SK-N-SH (cell line): ENCODE measurements around the gene GTF2I. TPM values are rescaled to one million over a fixed set of nuclear protein-coding genes. Genes with fewer than 3 reads are reported as not detected.

ENCODE experiments used
- CTCF ChIA-PET: fragments of 300-600, 350-600 bp; formaldehyde crosslinking; extraction: SDS; loops from one replicate; lab custom pipeline; 2021; lab: Yijun Ruan, JAX
- POLR2A ChIA-PET: fragments of 350-600 bp; sonication (Branson Sonifier 250); formaldehyde crosslinking; extraction: SDS; loops from one replicate; lab custom pipeline; 2020; ENCODE audit warnings: antibody characterized with exemption, inconsistent platforms; lab: Yijun Ruan, JAX
- DNase-seq: peaks from one replicate; pipeline ENCODE4 v3.0.0; 2012
- H2AFZ ChIP-seq: fragments of 200-600 bp; sonication (generic); 2 replicates; pipeline ENCODE4 v1.8.1; 2016; ENCODE audit warnings: antibody characterized with exemption, mild to moderate bottlenecking, low read depth
- H3F3A ChIP-seq: fragments of 200-600 bp; sonication (generic); replicated peaks from 2 replicates; pipeline ENCODE3; 2016; ENCODE audit warnings: antibody characterized with exemption, mild to moderate bottlenecking; ENCODE audit not compliant: insufficient read depth
- H3K27ac ChIP-seq, 2 experiments: fragments of 200-500 bp in 1 of 2; fragments of 200-600 bp in 1 of 2; sonication (Bioruptor generic) in 1 of 2; sonication (generic), shearing (Covaris generic) in 1 of 2; 2 replicates each; pipeline versions ENCODE4 v1.5.1 to v1.6.1; 2014 to 2016; ENCODE audit warnings: low read depth in 2 of 2, inconsistent platforms in 1 of 2, low read length in 1 of 2, mild to moderate bottlenecking in 1 of 2, mixed read lengths in 1 of 2
- H3K27me3 ChIP-seq: fragments of 200-600 bp; sonication (generic), shearing (Covaris generic); 2 replicates; pipeline ENCODE4 v1.6.1; 2016; ENCODE audit warnings: mixed run types; ENCODE audit not compliant: insufficient read depth
- H3K36me3 ChIP-seq, 2 experiments: fragments of 200-500 bp in 1 of 2; fragments of 200-600 bp in 1 of 2; sonication (Bioruptor generic) in 1 of 2; sonication (generic) in 1 of 2; replicated peaks in 1 of 2; 2 replicates each; pipeline versions ENCODE3 to v1.5.1; 2014 to 2016; ENCODE audit warnings: low read length in 1 of 2, mild to moderate bottlenecking in 1 of 2; ENCODE audit not compliant: insufficient read depth in 2 of 2, control insufficient read depth in 1 of 2
- H3K4me1 ChIP-seq, 2 experiments: fragments of 200-500 bp in 1 of 2; fragments of 200-600 bp in 1 of 2; sonication (Bioruptor generic) in 1 of 2; sonication (generic), shearing (Covaris generic) in 1 of 2; 2 replicates each; pipeline versions ENCODE4 v1.5.1 to v1.6.1; 2014 to 2016; ENCODE audit warnings: low read depth in 1 of 2, low read length in 1 of 2, mixed run types in 1 of 2; ENCODE audit not compliant: insufficient read depth in 2 of 2, control insufficient read depth in 1 of 2
- H3K4me2 ChIP-seq: fragments of 200-600 bp; sonication (generic), shearing (Covaris generic); 2 replicates; pipeline ENCODE4 v1.6.1; 2017; ENCODE audit warnings: mixed run types
- H3K4me3 ChIP-seq, 2 experiments: fragments of 200-500 bp in 1 of 2; fragments of 200-600 bp in 1 of 2; sonication (Bioruptor generic) in 1 of 2; sonication (generic), shearing (Covaris generic) in 1 of 2; 2 replicates each; pipeline versions ENCODE4 v1.5.1 to v1.8.1; 2014 to 2016; ENCODE audit warnings: low read depth in 2 of 2, inconsistent platforms in 1 of 2, low read length in 1 of 2, mild to moderate bottlenecking in 1 of 2, mixed read lengths in 1 of 2, moderate library complexity in 1 of 2
- H3K79me2 ChIP-seq: fragments of 200-600 bp; sonication (generic); 2 replicates; pipeline ENCODE4 v1.8.1; 2017; ENCODE audit warnings: mild to moderate bottlenecking; ENCODE audit not compliant: insufficient read depth
- H3K9ac ChIP-seq: fragments of 200-600 bp; sonication (generic); 2 replicates; pipeline ENCODE4 v1.6.1; 2017; ENCODE audit warnings: mixed run types
- H3K9me2 ChIP-seq: fragments of 200-600 bp; sonication (generic); 2 replicates; pipeline ENCODE4 v1.6.1; 2017; ENCODE audit warnings: mixed run types
- H3K9me3 ChIP-seq: fragments of 200-600 bp; sonication (generic); 2 replicates; pipeline ENCODE4 v1.6.1; 2017; ENCODE audit warnings: mixed run types, mild to moderate bottlenecking, moderate library complexity
- H4K20me1 ChIP-seq: fragments of 200-600 bp; sonication (generic); 2 replicates; pipeline ENCODE4 v1.6.1; 2017; ENCODE audit warnings: mild to moderate bottlenecking, mixed run types; ENCODE audit not compliant: insufficient read depth
- FOSL2 ChIP-seq: IDR thresholded peaks from 2 replicates; pipeline ENCODE4 v1.4.0; 2012; ENCODE audit warnings: low read depth, mild to moderate bottlenecking, moderate library complexity, borderline replicate concordance
- FOXM1 ChIP-seq: IDR thresholded peaks from 2 replicates; pipeline ENCODE4 v1.4.0; 2012; ENCODE audit warnings: low read depth, mild to moderate bottlenecking
- GABPA ChIP-seq: IDR thresholded peaks from 2 replicates; pipeline ENCODE4 v1.4.0; 2012; ENCODE audit warnings: low read depth, mild to moderate bottlenecking
- GATA2 ChIP-seq: sonication (generic); formaldehyde crosslinking; IDR thresholded peaks from 2 replicates; pipeline ENCODE4 v1.5.0; 2020; ENCODE audit warnings: mild to moderate bottlenecking, missing genetic modification reagents
- IRF3 ChIP-seq: fragments of 150-350 bp; IDR thresholded peaks from 2 replicates; pipeline ENCODE4 v1.6.1; 2016; ENCODE audit warnings: mild to moderate bottlenecking, low read depth, low read length
- JUND ChIP-seq: IDR thresholded peaks from 2 replicates; pipeline ENCODE4 v1.4.0; 2012
- NRF1 ChIP-seq: IDR thresholded peaks from 2 replicates; pipeline ENCODE4 v1.6.1; 2012; ENCODE audit warnings: low read depth, mild to moderate bottlenecking, low read length
- PBX3 ChIP-seq: IDR thresholded peaks from 2 replicates; pipeline ENCODE4; 2012
- POLR2AphosphoS5 ChIP-seq: IDR thresholded peaks from 2 replicates; pipeline ENCODE4 v1.6.1; 2012; ENCODE audit warnings: low read depth, low read length
- RCOR1 ChIP-seq: fragments of 150-350 bp; IDR thresholded peaks from 2 replicates; pipeline ENCODE4 v1.6.1; 2017; ENCODE audit warnings: antibody characterized with exemption, low read length
- REST ChIP-seq: IDR thresholded peaks from 2 replicates; pipeline ENCODE4 v1.6.1; 2012; ENCODE audit warnings: mild to moderate bottlenecking, low read depth, low read length, moderate library complexity
- SMC3 ChIP-seq: IDR thresholded peaks from 2 replicates; pipeline ENCODE4 v1.6.1; 2012; ENCODE audit warnings: low read depth, low read length, improper control_type of control experiment
- TCF12 ChIP-seq: IDR thresholded peaks from 2 replicates; pipeline ENCODE4 v1.4.0; 2012
- USF2 ChIP-seq: fragments of 150-350 bp; IDR thresholded peaks from 2 replicates; pipeline ENCODE4 v1.6.1; 2017; ENCODE audit warnings: antibody characterized with exemption, low read length, low read depth, borderline replicate concordance
- ZBTB33 ChIP-seq: IDR thresholded peaks from 2 replicates; pipeline ENCODE4 v1.4.0; 2012; ENCODE audit warnings: low read depth, borderline replicate concordance
- WGBS: methylation state at CpG from one replicate; pipeline ENCODE4 v1.1.6; 2017; ENCODE audit warnings: low lambda C conversion rate; 5-methylcytosine and 5-hydroxymethylcytosine counted together
- polyA plus RNA-seq, 3 experiments: library from polyadenylated mRNA; depleted of rRNA; stranded (reverse); fragments of >200 nt; gene quantifications; 2 replicates each; pipeline ENCODE4 v1.2.3, GENCODE V29; 2012
- TF ChIP-seq, protein P1 (sequence below): fragments of 200-600 bp; sonication (generic); IDR thresholded peaks from 2 replicates; pipeline ENCODE4 v1.6.1; 2017; ENCODE audit warnings: antibody characterized with exemption, mild to moderate bottlenecking, moderate library complexity
- TF ChIP-seq, protein P2 (sequence below): IDR thresholded peaks from 2 replicates; pipeline ENCODE4 v1.4.0; 2012; ENCODE audit warnings: low read depth

Gene GTF2I
- polyA plus RNA-seq, 1 of the 3 experiments (the other 2 are of a cell fraction), result 90.5 TPM

GRCh38 chr7:74683799-74684198 lies 26.3 kb downstream of the GTF2I start:
- peaks cover 97% of the 10 kb centered on the region for H4K20me1 ChIP-seq
- no peak overlapping the region for H2AFZ ChIP-seq

More at GRCh38 chr7:74683799-74684198, 26.3 kb downstream of the GTF2I start:
- POLR2A ChIA-PET, result no interaction called here
- TF ChIP-seq ZBTB33 (no peak), FOSL2 (no peak), IRF3 (no peak), FOXM1 (no peak), GABPA (no peak), USF2 (no peak), POLR2AphosphoS5 (no peak), GATA2 (no peak), SMC3 (no peak), TCF12 (no peak), JUND (no peak), RCOR1 (no peak), REST (no peak), PBX3 (no peak), NRF1 (no peak)
- TF ChIP-seq, protein P1, sequence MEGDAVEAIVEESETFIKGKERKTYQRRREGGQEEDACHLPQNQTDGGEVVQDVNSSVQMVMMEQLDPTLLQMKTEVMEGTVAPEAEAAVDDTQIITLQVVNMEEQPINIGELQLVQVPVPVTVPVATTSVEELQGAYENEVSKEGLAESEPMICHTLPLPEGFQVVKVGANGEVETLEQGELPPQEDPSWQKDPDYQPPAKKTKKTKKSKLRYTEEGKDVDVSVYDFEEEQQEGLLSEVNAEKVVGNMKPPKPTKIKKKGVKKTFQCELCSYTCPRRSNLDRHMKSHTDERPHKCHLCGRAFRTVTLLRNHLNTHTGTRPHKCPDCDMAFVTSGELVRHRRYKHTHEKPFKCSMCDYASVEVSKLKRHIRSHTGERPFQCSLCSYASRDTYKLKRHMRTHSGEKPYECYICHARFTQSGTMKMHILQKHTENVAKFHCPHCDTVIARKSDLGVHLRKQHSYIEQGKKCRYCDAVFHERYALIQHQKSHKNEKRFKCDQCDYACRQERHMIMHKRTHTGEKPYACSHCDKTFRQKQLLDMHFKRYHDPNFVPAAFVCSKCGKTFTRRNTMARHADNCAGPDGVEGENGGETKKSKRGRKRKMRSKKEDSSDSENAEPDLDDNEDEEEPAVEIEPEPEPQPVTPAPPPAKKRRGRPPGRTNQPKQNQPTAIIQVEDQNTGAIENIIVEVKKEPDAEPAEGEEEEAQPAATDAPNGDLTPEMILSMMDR, result no peak
- TF ChIP-seq, protein P2, sequence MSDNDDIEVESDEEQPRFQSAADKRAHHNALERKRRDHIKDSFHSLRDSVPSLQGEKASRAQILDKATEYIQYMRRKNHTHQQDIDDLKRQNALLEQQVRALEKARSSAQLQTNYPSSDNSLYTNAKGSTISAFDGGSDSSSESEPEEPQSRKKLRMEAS, result no peak
- Histone ChIP-seq H3F3A (peaks cover 11% of the 10 kb centered on the region), H3K27me3 (no peaks in the 10 kb centered on the region), H3K79me2 (peaks cover 99% of the 10 kb centered on the region), H3K9me3 (no peaks in the 10 kb centered on the region), H3K4me3 (no peak overlapping the region), H3K4me1 (no peaks in the 10 kb centered on the region), H3K9ac (no peak overlapping the region), H3K27ac (no peak overlapping the region), H3K36me3 (peaks cover 0 to 28% of the 10 kb centered on the region in 2 experiments), H3K9me2 (no peaks in the 10 kb centered on the region), H3K4me2 (no peak overlapping the region)
- WGBS, result 97% methylated on average over 5 of the region's 5 CpGs
- CTCF ChIA-PET, result interaction anchor here (1.6 kb wide), 1 partner anchor 23 kb away, joined by 5 read pairs; no protein-coding TSS in a partner anchor
- DNase-seq, result no peak
